B cell (primary cell): ENCODE results near the gene SAMD10. TPM values are rescaled to one million over a fixed set of nuclear protein-coding genes. Genes with fewer than 3 reads are reported as not detected.

Source experiments
- ATAC-seq: fragments of 200-7000 bp; cut with Tn5 transposase; one replicate; pipeline ENCODE4 v1.10.0; 2021; ENCODE audit warnings: low read depth, mild to moderate bottlenecking, moderate number of reproducible peaks, moderate library complexity
- CTCF ChIA-PET: fragments of 350-600 bp; sonication (Branson Sonifier 250); formaldehyde crosslinking; loops from one replicate; lab custom pipeline; 2021; ENCODE audit warnings: antibody characterized with exemption, inconsistent platforms; lab: Charles Lee
- POLR2A ChIA-PET: fragments of 350-600 bp; sonication (Branson Sonifier 250); formaldehyde crosslinking; loops from one replicate; lab custom pipeline; 2021; ENCODE audit warnings: antibody characterized with exemption; lab: Charles Lee
- DNase-seq: peaks from one replicate; pipeline ENCODE4 v3.0.0; 2013
- H2AFZ ChIP-seq: 2 replicates; pipeline ENCODE4 v1.6.1; 2012; ENCODE audit warnings: mild to moderate bottlenecking, low read depth, low read length; ENCODE audit not compliant: insufficient read depth, poor library complexity, severe bottlenecking
- H3K27ac ChIP-seq, 2 donors: 1 replicate in 1 of 2; 2 replicates in 1 of 2; pipeline ENCODE4 v1.5.1; 2012 to 2013; ENCODE audit warnings: low read length in 2 of 2, mild to moderate bottlenecking in 2 of 2, moderate library complexity in 1 of 2
- H3K27me3 ChIP-seq, 4 experiments: fragments of 200-600 bp in 1 of 4; sonication (generic) in 1 of 4; replicated peaks in 1 of 4; 1 replicate in 2 of 4; 2 replicates in 2 of 4; pipeline versions ENCODE4 v1.6.1 to v1.7.0; 2013 to 2016; ENCODE audit warnings: low read length in 3 of 4, mild to moderate bottlenecking in 2 of 4, mixed read lengths in 1 of 4, moderate library complexity in 1 of 4; ENCODE audit not compliant: insufficient read depth in 4 of 4, control insufficient read depth in 3 of 4; ENCODE audit errors: control extremely low read depth in 1 of 4
- H3K36me3 ChIP-seq, 2 experiments: replicated peaks in 1 of 2; 1 replicate in 1 of 2; 2 replicates in 1 of 2; pipeline versions ENCODE4 v1.6.1 to v1.7.1; 2013; ENCODE audit warnings: low read length in 1 of 2; ENCODE audit not compliant: insufficient read depth in 2 of 2, control insufficient read depth in 1 of 2; ENCODE audit errors: control extremely low read depth in 1 of 2, extremely low read depth in 1 of 2
- H3K4me1 ChIP-seq, 2 donors: fragments of 200-600 bp in 1 of 2; sonication (generic) in 1 of 2; 1 replicate in 1 of 2; 2 replicates in 1 of 2; pipeline versions ENCODE4 v1.5.1 to v1.6.1; 2013 to 2017; ENCODE audit warnings: low read length in 2 of 2; ENCODE audit not compliant: control insufficient read depth in 2 of 2, insufficient read depth in 2 of 2
- H3K4me2 ChIP-seq: replicated peaks from 2 replicates; pipeline ENCODE3; 2012; ENCODE audit warnings: mild to moderate bottlenecking, low read depth, low read length; ENCODE audit not compliant: poor library complexity, severe bottlenecking
- H3K4me3 ChIP-seq, 5 experiments: fragments of 200-600 bp in 1 of 5; sonication (generic) in 1 of 5; 1 replicate in 3 of 5; 2 replicates in 2 of 5; pipeline versions ENCODE4 v1.5.1 to v1.7.0; 2011 to 2016; ENCODE audit warnings: low read length in 4 of 5, mild to moderate bottlenecking in 4 of 5, low read depth in 2 of 5, control low read depth in 1 of 5, moderate library complexity in 1 of 5; ENCODE audit not compliant: insufficient read depth in 1 of 5; ENCODE audit errors: control extremely low read depth in 1 of 5, extremely low read depth in 1 of 5
- H3K79me2 ChIP-seq: fragments of 200-600 bp; sonication (generic); one replicate; pipeline ENCODE4 v1.6.0; 2016; ENCODE audit warnings: low read length; ENCODE audit not compliant: control insufficient read depth, insufficient read depth
- H3K9ac ChIP-seq: fragments of 200-600 bp; sonication (generic); 2 replicates; pipeline ENCODE4 v1.6.1; 2017; ENCODE audit warnings: mild to moderate bottlenecking, low read length, moderate library complexity
- H3K9me3 ChIP-seq, 3 donors: one replicate each; pipeline versions ENCODE4 v1.6.1 to v1.7.1; 2013; ENCODE audit warnings: low read length in 2 of 3; ENCODE audit not compliant: control insufficient read depth in 2 of 3, insufficient read depth in 1 of 3; ENCODE audit errors: control extremely low read depth in 1 of 3
- H4K20me1 ChIP-seq: 2 replicates; pipeline ENCODE4 v1.6.0; 2012; ENCODE audit warnings: mild to moderate bottlenecking, low read length; ENCODE audit not compliant: insufficient read depth, control insufficient read depth, poor library complexity, severe bottlenecking
- H3K27ac Mint-ChIP-seq: one replicate; pipeline ENCODE4 v1.8.0; 2021; ENCODE audit warnings: mixed read lengths
- H3K27me3 Mint-ChIP-seq: one replicate; pipeline ENCODE4 v1.8.0; 2021; ENCODE audit warnings: mixed read lengths
- H3K4me1 Mint-ChIP-seq: one replicate; pipeline ENCODE4 v1.8.0; 2021; ENCODE audit warnings: mixed read lengths
- H3K4me3 Mint-ChIP-seq: one replicate; pipeline ENCODE4 v1.8.0; 2021; ENCODE audit warnings: mixed read lengths
- H3K9me3 Mint-ChIP-seq: one replicate; pipeline ENCODE4 v1.8.0; 2022; ENCODE audit warnings: mixed read lengths; ENCODE audit not compliant: insufficient read depth
- CTCF ChIP-seq: fragments of 200-600 bp; IDR thresholded peaks from one replicate; pipeline ENCODE4 v1.8.0; 2022; ENCODE audit warnings: antibody characterized with exemption, mild to moderate bottlenecking
- EZH2 ChIP-seq: IDR thresholded peaks from 2 replicates; pipeline ENCODE4 v1.6.1; 2012; ENCODE audit warnings: borderline replicate concordance, low read depth, mild to moderate bottlenecking, moderate library complexity, low read length; ENCODE audit not compliant: insufficient read depth, poor library complexity, severe bottlenecking
- WGBS: methylation state at CpG from one replicate; pipeline ENCODE4 v1.1.5; 2013; ENCODE audit warnings: missing lambda C conversion rate; ENCODE audit not compliant: insufficient coverage; 5-methylcytosine and 5-hydroxymethylcytosine counted together
- intact Hi-C: fragments of 100-400 bp; cut with micrococcal nuclease; formaldehyde crosslinking; loops from one replicate; pipeline ENCODE4 v1.10.0; 2022
- polyA plus RNA-seq: library from polyadenylated mRNA; depleted of rRNA; stranded (reverse); fragments of >200 nt; gene quantifications from 2 replicates; pipeline ENCODE4 v1.2.3, GENCODE V29; 2012
- total RNA-seq, 2 donors: library from RNA; stranded (reverse); fragments of 120-200 nt in 1 of 2; gene quantifications; 1 replicate in 1 of 2; 2 replicates in 1 of 2; pipeline versions ENCODE4 v1.2.3 to v1.2.4, GENCODE V29; 2013 to 2022

The SAMD10 gene
- total and polyA plus RNA-seq, 2 donors (not counting 1 experiment from before 2014, with no cell fraction given) = 12.7 to 34.2 TPM

- H3K9ac ChIP-seq = no peak overlapping the region
These were observed 46.8 kb downstream of the SAMD10 start for GRCh38 chr20:63932606-63933160.

GRCh38 chr20:63931735-63932134 is 47.7 kb downstream of the SAMD10 start:
- CTCF ChIA-PET = no interaction called here
- peaks cover 79% of the 10 kb centered on the region for H4K20me1 ChIP-seq
- 98% methylated on average over 18 of the region's 19 CpGs for WGBS

More at GRCh38 chr20:63932606-63933160, 46.8 kb downstream of the SAMD10 start:
- WGBS = 96% methylated on average over 17 of the region's 17 CpGs
- peaks cover 63% of the 10 kb centered on the region for H3K79me2 ChIP-seq
- no peak overlapping the region for H3K4me2 ChIP-seq
- no peaks in the 10 kb centered on the region for H3K27me3 ChIP-seq
- Mint-ChIP-seq H3K27me3 (no peaks in the 10 kb centered on the region), H3K4me3 (no peak overlapping the region), H3K4me1 (peaks cover under 1% of the 10 kb centered on the region), H3K27ac (no peak overlapping the region), H3K9me3 (no peaks in the 10 kb centered on the region)
- no peak overlapping the region for H3K4me3 ChIP-seq
- peaks cover 71% of the 10 kb centered on the region for H4K20me1 ChIP-seq
- no peaks in the 10 kb centered on the region for H3K9me3 ChIP-seq
- peaks cover 3 to 72% of the 10 kb centered on the region in 2 experiments for H3K36me3 ChIP-seq
- POLR2A ChIA-PET = no interaction called here
- no peaks in the 10 kb centered on the region for H3K4me1 ChIP-seq
- intact Hi-C loops = no loop called here
- H3K27ac ChIP-seq = no peak overlapping the region
- no peak for ATAC-seq
- CTCF ChIA-PET = interaction anchor here (0.7 kb wide), 1 partner anchor 26 kb away, joined by 3 read pairs; no protein-coding TSS in a partner anchor
- TF ChIP-seq EZH2 = no peak
- no peak for TF ChIP-seq CTCF
- DNase-seq = no peak
- H2AFZ ChIP-seq = no peak overlapping the region

More at GRCh38 chr20:63931735-63932134, 47.7 kb downstream of the SAMD10 start:
- Histone ChIP-seq H3K27ac (no peak overlapping the region), H2AFZ (no peak overlapping the region), H3K9me3 (no peaks in the 10 kb centered on the region), H3K9ac (no peak overlapping the region), H3K4me2 (no peak overlapping the region), H3K27me3 (no peaks in the 10 kb centered on the region), H3K36me3 (peaks cover 3 to 71% of the 10 kb centered on the region in 2 experiments), H3K4me1 (no peaks in the 10 kb centered on the region), H3K79me2 (peaks cover 72% of the 10 kb centered on the region), H3K4me3 (no peak overlapping the region)
- DNase-seq (no peak), ATAC-seq (no peak)
- POLR2A ChIA-PET = no interaction called here
- intact Hi-C loops = no loop called here
- Mint-ChIP-seq H3K9me3 (no peaks in the 10 kb centered on the region), H3K4me3 (no peak overlapping the region), H3K4me1 (no peaks in the 10 kb centered on the region), H3K27me3 (no peaks in the 10 kb centered on the region), H3K27ac (no peak overlapping the region)
- TF ChIP-seq CTCF (no peak), EZH2 (no peak)
